HepG2 (cell line): ENCODE results near the gene PCGF6. TPM values are rescaled to one million over a fixed set of nuclear protein-coding genes. Genes with fewer than 3 reads are reported as not detected.

Experiments used
- CREM ChIP-seq, 2 experiments: sonication (generic) in 1 of 2; formaldehyde crosslinking in 1 of 2; IDR thresholded peaks; 2 replicates each; pipeline versions ENCODE4 v1.4.0 to v1.6.1; 2016 to 2020; ENCODE audit warnings: antibody characterized with exemption in 1 of 2, mild to moderate bottlenecking in 1 of 2, missing genetic modification reagents in 1 of 2
- HOXD1 ChIP-seq: sonication (generic); formaldehyde crosslinking; IDR thresholded peaks from 2 replicates; pipeline ENCODE4 v1.5.0; 2020; ENCODE audit warnings: missing genetic modification reagents
- IRX3 ChIP-seq: sonication (generic); formaldehyde crosslinking; IDR thresholded peaks from 2 replicates; pipeline ENCODE4 v1.8.1; 2023; ENCODE audit warnings: mild to moderate bottlenecking, low read depth, missing genetic modification reagents, borderline replicate concordance
- MTF2 ChIP-seq: sonication (generic); formaldehyde crosslinking; IDR thresholded peaks from 2 replicates; pipeline ENCODE4 v1.5.0; 2020; ENCODE audit warnings: missing genetic modification reagents, borderline replicate concordance
- MXD4 ChIP-seq: IDR thresholded peaks from 2 replicates; pipeline ENCODE4 v1.6.1; 2016; ENCODE audit warnings: mild to moderate bottlenecking, missing biosample characterization, missing genetic modification reagents
- NFKB2 ChIP-seq: sonication (generic); formaldehyde crosslinking; IDR thresholded peaks from 2 replicates; pipeline ENCODE4 v1.4.0; 2020; ENCODE audit warnings: missing genetic modification reagents, borderline replicate concordance
- PAX8 ChIP-seq: sonication (generic); formaldehyde crosslinking; IDR thresholded peaks from 2 replicates; pipeline ENCODE4 v1.8.0; 2022; ENCODE audit warnings: mild to moderate bottlenecking, missing genetic modification reagents, borderline replicate concordance
- SALL1 ChIP-seq: sonication (generic); formaldehyde crosslinking; IDR thresholded peaks from 2 replicates; pipeline ENCODE4 v1.8.0; 2022; ENCODE audit warnings: mild to moderate bottlenecking, missing genetic modification reagents
- SIN3B ChIP-seq: fragments of 150-350 bp; IDR thresholded peaks from 2 replicates; pipeline ENCODE4 v1.6.1; 2014; ENCODE audit warnings: low read length
- TBL1XR1 ChIP-seq: fragments of 150-350 bp; IDR thresholded peaks from 2 replicates; pipeline ENCODE4 v1.6.1; 2014; ENCODE audit warnings: borderline replicate concordance, low read length; ENCODE audit not compliant: partially characterized antibody
- TCF7 ChIP-seq: sonication (generic); IDR thresholded peaks from 2 replicates; pipeline ENCODE4 v1.6.1; 2016; ENCODE audit warnings: antibody characterized with exemption, low read depth
- ZNF20 ChIP-seq: sonication (generic); formaldehyde crosslinking; IDR thresholded peaks from 2 replicates; pipeline ENCODE4 v1.4.0; 2020; ENCODE audit warnings: mild to moderate bottlenecking, moderate library complexity, missing genetic modification reagents
- ZNF432 ChIP-seq: sonication (generic); formaldehyde crosslinking; IDR thresholded peaks from 2 replicates; pipeline ENCODE4 v1.5.0; 2020; ENCODE audit warnings: missing genetic modification reagents, mild to moderate bottlenecking, borderline replicate concordance
- ZNF501 ChIP-seq: sonication (generic); formaldehyde crosslinking; IDR thresholded peaks from 2 replicates; pipeline ENCODE4 v1.5.1; 2020; ENCODE audit warnings: mild to moderate bottlenecking, moderate library complexity, missing genetic modification reagents
- ZNF577 ChIP-seq: sonication (generic); formaldehyde crosslinking; IDR thresholded peaks from 2 replicates; pipeline ENCODE4 v1.4.0; 2020; ENCODE audit warnings: mild to moderate bottlenecking, low read depth, missing genetic modification reagents, borderline replicate concordance
- ZNF660 ChIP-seq: sonication (generic); formaldehyde crosslinking; IDR thresholded peaks from 2 replicates; pipeline ENCODE4 v1.5.1; 2020; ENCODE audit warnings: mild to moderate bottlenecking, low read depth, missing genetic modification reagents, borderline replicate concordance
- ZNF761 ChIP-seq: sonication (generic); formaldehyde crosslinking; conservative IDR thresholded peaks from 2 replicates; pipeline ENCODE4 v1.4.0; 2020; ENCODE audit warnings: mild to moderate bottlenecking, missing genetic modification reagents
- ZSCAN22 ChIP-seq: sonication (generic); formaldehyde crosslinking; IDR thresholded peaks from 2 replicates; pipeline ENCODE4 v1.4.0; 2020; ENCODE audit warnings: mild to moderate bottlenecking, missing genetic modification reagents
- ZSCAN30 ChIP-seq: sonication (generic); formaldehyde crosslinking; IDR thresholded peaks from 2 replicates; pipeline ENCODE4 v1.5.0; 2020; ENCODE audit warnings: mild to moderate bottlenecking, missing genetic modification reagents
- polyA plus RNA-seq, 8 experiments: library from polyadenylated mRNA; depleted of rRNA in 3 of 8; stranded (reverse) in 7 of 8; unstranded in 1 of 8; fragments of >200 nt; fragmentation: Illumina TruSeq in 4 of 8; extraction: Trizol in 4 of 8; gene quantifications; 2 replicates each; pipeline versions ENCODE4 v1.2.1 to v1.2.3, GENCODE V29; 2011 to 2016; ENCODE audit warnings: low read depth in 4 of 8, missing spikeins in 1 of 8, mixed read lengths in 1 of 8; ENCODE audit not compliant: insufficient read depth in 1 of 8
- total RNA-seq, 5 experiments: library from RNA; depleted of rRNA; stranded (reverse); fragments of >200 nt; fragmentation: Illumina TruSeq; extraction: Trizol; gene quantifications; 2 replicates each; pipeline ENCODE4 v1.2.3, GENCODE V29; 2016; ENCODE audit warnings: low read depth in 1 of 5
- TF ChIP-seq, protein P1 (sequence below): sonication (generic); formaldehyde crosslinking; conservative IDR thresholded peaks from 2 replicates; pipeline ENCODE4 v1.4.0; 2020; ENCODE audit warnings: missing genetic modification reagents
- TF ChIP-seq, protein P2 (sequence below): sonication (generic); formaldehyde crosslinking; IDR thresholded peaks from 2 replicates; pipeline ENCODE4 v1.5.1; 2020; ENCODE audit warnings: missing genetic modification reagents, mild to moderate bottlenecking, borderline replicate concordance
- TF ChIP-seq, protein P3 (sequence below): sonication (generic); formaldehyde crosslinking; IDR thresholded peaks from 2 replicates; pipeline ENCODE4 v1.4.0; 2020; ENCODE audit warnings: missing genetic modification reagents, mild to moderate bottlenecking, borderline replicate concordance
- TF ChIP-seq, protein P4 (sequence below): fragments of 450-650 bp; IDR thresholded peaks from 2 replicates; pipeline ENCODE4 v1.6.1; 2016

The PCGF6 gene
- total and polyA plus RNA-seq, 2 of the 13 experiments (the other 11 are each of a cell fraction or from before 2014, with no cell fraction given), result 5.2 to 19.4 TPM

DNA sequence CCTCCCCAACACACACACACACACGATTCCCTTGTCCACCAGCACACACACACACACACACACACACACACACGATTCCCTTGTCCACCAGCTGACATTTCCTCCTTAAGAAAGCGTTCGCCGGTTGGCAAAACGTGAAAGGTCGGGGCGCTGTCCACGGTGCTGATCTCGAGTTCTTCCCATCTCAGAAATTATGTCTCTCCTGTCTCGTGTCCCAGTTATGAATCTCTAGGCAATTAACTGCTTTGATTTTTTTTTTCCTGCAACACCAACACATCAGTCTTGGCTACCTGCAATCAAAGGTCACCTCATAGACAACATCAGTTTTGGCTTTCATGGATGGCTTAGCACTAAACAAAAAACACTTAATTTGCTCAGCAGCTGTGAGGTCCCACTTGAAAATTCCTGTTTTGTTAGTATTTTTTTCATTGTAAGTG, 72.1 kb downstream of the PCGF6 start (continued):
- TF ChIP-seq ZNF761 (CRISPR knock-in tag) (no peak), TCF7 (no peak), ZNF501 (CRISPR knock-in tag) (no peak), PAX8 (CRISPR knock-in tag) (no peak), TBL1XR1 (no peak), ZNF660 (CRISPR knock-in tag) (no peak), HOXD1 (CRISPR knock-in tag) (no peak), SALL1 (CRISPR knock-in tag) (peak; percentile 73), MTF2 (CRISPR knock-in tag) (no peak), ZNF432 (CRISPR knock-in tag) (no peak), CREM (IDR thresholded peaks at IDR 0.05) (no peak), CREM (CRISPR knock-in tag; IDR thresholded peaks at IDR 0.05) (no peak), MXD4 (CRISPR knock-in tag) (no peak), ZSCAN22 (CRISPR knock-in tag) (no peak), IRX3 (no peak), ZSCAN30 (CRISPR knock-in tag) (no peak), SIN3B (no peak), ZNF577 (CRISPR knock-in tag) (no peak), NFKB2 (no peak), ZNF20 (CRISPR knock-in tag) (no peak)
- TF ChIP-seq, protein P1, sequence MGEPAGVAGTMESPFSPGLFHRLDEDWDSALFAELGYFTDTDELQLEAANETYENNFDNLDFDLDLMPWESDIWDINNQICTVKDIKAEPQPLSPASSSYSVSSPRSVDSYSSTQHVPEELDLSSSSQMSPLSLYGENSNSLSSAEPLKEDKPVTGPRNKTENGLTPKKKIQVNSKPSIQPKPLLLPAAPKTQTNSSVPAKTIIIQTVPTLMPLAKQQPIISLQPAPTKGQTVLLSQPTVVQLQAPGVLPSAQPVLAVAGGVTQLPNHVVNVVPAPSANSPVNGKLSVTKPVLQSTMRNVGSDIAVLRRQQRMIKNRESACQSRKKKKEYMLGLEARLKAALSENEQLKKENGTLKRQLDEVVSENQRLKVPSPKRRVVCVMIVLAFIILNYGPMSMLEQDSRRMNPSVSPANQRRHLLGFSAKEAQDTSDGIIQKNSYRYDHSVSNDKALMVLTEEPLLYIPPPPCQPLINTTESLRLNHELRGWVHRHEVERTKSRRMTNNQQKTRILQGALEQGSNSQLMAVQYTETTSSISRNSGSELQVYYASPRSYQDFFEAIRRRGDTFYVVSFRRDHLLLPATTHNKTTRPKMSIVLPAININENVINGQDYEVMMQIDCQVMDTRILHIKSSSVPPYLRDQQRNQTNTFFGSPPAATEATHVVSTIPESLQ (CRISPR knock-in tag), result no peak
- TF ChIP-seq, protein P2, sequence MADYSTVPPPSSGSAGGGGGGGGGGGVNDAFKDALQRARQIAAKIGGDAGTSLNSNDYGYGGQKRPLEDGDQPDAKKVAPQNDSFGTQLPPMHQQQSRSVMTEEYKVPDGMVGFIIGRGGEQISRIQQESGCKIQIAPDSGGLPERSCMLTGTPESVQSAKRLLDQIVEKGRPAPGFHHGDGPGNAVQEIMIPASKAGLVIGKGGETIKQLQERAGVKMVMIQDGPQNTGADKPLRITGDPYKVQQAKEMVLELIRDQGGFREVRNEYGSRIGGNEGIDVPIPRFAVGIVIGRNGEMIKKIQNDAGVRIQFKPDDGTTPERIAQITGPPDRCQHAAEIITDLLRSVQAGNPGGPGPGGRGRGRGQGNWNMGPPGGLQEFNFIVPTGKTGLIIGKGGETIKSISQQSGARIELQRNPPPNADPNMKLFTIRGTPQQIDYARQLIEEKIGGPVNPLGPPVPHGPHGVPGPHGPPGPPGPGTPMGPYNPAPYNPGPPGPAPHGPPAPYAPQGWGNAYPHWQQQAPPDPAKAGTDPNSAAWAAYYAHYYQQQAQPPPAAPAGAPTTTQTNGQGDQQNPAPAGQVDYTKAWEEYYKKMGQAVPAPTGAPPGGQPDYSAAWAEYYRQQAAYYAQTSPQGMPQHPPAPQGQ (CRISPR knock-in tag), result no peak
- TF ChIP-seq, protein P3, sequence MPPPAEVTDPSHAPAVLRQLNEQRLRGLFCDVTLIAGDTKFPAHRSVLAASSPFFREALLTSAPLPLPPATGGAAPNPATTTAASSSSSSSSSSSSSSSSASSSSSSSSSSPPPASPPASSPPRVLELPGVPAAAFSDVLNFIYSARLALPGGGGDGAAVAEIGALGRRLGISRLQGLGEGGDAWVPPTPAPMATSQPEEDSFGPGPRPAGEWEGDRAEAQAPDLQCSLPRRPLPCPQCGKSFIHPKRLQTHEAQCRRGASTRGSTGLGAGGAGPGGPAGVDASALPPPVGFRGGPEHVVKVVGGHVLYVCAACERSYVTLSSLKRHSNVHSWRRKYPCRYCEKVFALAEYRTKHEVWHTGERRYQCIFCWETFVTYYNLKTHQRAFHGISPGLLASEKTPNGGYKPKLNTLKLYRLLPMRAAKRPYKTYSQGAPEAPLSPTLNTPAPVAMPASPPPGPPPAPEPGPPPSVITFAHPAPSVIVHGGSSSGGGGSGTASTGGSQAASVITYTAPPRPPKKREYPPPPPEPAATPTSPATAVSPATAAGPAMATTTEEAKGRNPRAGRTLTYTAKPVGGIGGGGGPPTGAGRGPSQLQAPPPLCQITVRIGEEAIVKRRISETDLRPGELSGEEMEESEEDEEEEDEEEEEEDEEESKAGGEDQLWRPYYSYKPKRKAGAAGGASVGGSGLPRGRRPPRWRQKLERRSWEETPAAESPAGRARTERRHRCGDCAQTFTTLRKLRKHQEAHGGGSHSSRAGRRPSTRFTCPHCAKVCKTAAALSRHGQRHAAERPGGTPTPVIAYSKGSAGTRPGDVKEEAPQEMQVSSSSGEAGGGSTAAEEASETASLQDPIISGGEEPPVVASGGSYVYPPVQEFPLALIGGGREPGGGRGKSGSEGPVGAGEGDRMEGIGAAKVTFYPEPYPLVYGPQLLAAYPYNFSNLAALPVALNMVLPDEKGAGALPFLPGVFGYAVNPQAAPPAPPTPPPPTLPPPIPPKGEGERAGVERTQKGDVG (CRISPR knock-in tag), result no peak
- TF ChIP-seq, protein P4, sequence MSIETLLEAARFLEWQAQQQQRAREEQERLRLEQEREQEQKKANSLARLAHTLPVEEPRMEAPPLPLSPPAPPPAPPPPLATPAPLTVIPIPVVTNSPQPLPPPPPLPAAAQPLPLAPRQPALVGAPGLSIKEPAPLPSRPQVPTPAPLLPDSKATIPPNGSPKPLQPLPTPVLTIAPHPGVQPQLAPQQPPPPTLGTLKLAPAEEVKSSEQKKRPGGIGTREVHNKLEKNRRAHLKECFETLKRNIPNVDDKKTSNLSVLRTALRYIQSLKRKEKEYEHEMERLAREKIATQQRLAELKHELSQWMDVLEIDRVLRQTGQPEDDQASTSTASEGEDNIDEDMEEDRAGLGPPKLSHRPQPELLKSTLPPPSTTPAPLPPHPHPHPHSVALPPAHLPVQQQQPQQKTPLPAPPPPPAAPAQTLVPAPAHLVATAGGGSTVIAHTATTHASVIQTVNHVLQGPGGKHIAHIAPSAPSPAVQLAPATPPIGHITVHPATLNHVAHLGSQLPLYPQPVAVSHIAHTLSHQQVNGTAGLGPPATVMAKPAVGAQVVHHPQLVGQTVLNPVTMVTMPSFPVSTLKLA, result no peak
